Liver (tissue), 9 donors: Measurements from ENCODE around the gene DTNB. TPM values are rescaled to one million over a fixed set of nuclear protein-coding genes. Genes with fewer than 3 reads are reported as not detected.

Experiments
- DNase-seq: peaks from one replicate; pipeline ENCODE4 v3.0.0-alpha.2; 2017; ENCODE audit warnings: low spot score
- H3K27ac ChIP-seq, 2 donors: one replicate each; pipeline ENCODE4 v1.7.0; 2013; ENCODE audit warnings: inconsistent platforms in 2 of 2, low read length in 2 of 2, control low read depth in 1 of 2, low read depth in 1 of 2, mild to moderate bottlenecking in 1 of 2
- H3K27me3 ChIP-seq, 4 donors: one replicate each; pipeline versions ENCODE4 v1.6.1 to v1.7.0; 2013; ENCODE audit warnings: low read length in 3 of 4, inconsistent platforms in 1 of 4, mild to moderate bottlenecking in 1 of 4, moderate library complexity in 1 of 4; ENCODE audit not compliant: control insufficient read depth in 4 of 4, insufficient read depth in 4 of 4
- H3K36me3 ChIP-seq, 4 donors: one replicate each; pipeline versions ENCODE4 v1.6.1 to v1.7.0; 2013; ENCODE audit warnings: low read length in 3 of 4, mild to moderate bottlenecking in 3 of 4, low read depth in 1 of 4, moderate library complexity in 1 of 4; ENCODE audit not compliant: control insufficient read depth in 4 of 4, insufficient read depth in 3 of 4
- H3K4me1 ChIP-seq, 4 donors: one replicate each; pipeline versions ENCODE4 v1.6.1 to v1.7.0; 2013; ENCODE audit warnings: low read length in 3 of 4, mild to moderate bottlenecking in 3 of 4, moderate library complexity in 1 of 4; ENCODE audit not compliant: control insufficient read depth in 4 of 4, insufficient read depth in 4 of 4
- H3K4me3 ChIP-seq, 3 donors: one replicate each; pipeline versions ENCODE4 v1.6.1 to v1.7.0; 2013; ENCODE audit warnings: low read length in 3 of 3, control low read depth in 1 of 3, low read depth in 1 of 3, mild to moderate bottlenecking in 1 of 3
- H3K9ac ChIP-seq, 2 donors: one replicate each; pipeline ENCODE4 v1.7.0; 2013; ENCODE audit warnings: low read length in 2 of 2, mild to moderate bottlenecking in 2 of 2, moderate library complexity in 2 of 2, control low read depth in 1 of 2, low read depth in 1 of 2
- H3K9me3 ChIP-seq, 4 donors: one replicate each; pipeline versions ENCODE4 v1.6.1 to v1.7.0; 2013; ENCODE audit warnings: low read length in 3 of 4; ENCODE audit not compliant: control insufficient read depth in 4 of 4
- EGR1 ChIP-seq, 2 donors: IDR thresholded peaks; 2 replicates each; pipeline ENCODE4 v1.6.1; 2016 to 2018; ENCODE audit warnings: antibody characterized with exemption in 2 of 2, low read depth in 2 of 2
- FOXA1 ChIP-seq: IDR thresholded peaks from 2 replicates; pipeline ENCODE4 v1.6.1; 2016; ENCODE audit warnings: antibody characterized with exemption
- FOXA2 ChIP-seq: IDR thresholded peaks from 2 replicates; pipeline ENCODE4 v1.6.1; 2016; ENCODE audit warnings: antibody characterized with exemption
- GABPA ChIP-seq, 2 donors: IDR thresholded peaks in 1 of 2; conservative IDR thresholded peaks in 1 of 2; 2 replicates each; pipeline ENCODE4 v1.6.1; 2016; ENCODE audit warnings: antibody characterized with exemption in 2 of 2, mild to moderate bottlenecking in 1 of 2, moderate library complexity in 1 of 2
- HNF4A ChIP-seq, 2 donors: conservative IDR thresholded peaks; 2 replicates each; pipeline ENCODE4 v1.6.1; 2016; ENCODE audit warnings: antibody characterized with exemption in 2 of 2, mild to moderate bottlenecking in 2 of 2
- JUND ChIP-seq, 2 donors: IDR thresholded peaks; 2 replicates each; pipeline ENCODE4 v1.6.1; 2016; ENCODE audit warnings: antibody characterized with exemption in 2 of 2
- RAD21 ChIP-seq, 2 donors: IDR thresholded peaks; 2 replicates each; pipeline ENCODE4 v1.6.1; 2016; ENCODE audit warnings: antibody characterized with exemption in 2 of 2, mild to moderate bottlenecking in 2 of 2
- REST ChIP-seq: IDR thresholded peaks from 2 replicates; pipeline ENCODE4 v1.6.1; 2016; ENCODE audit warnings: antibody characterized with exemption, mild to moderate bottlenecking
- RXRA ChIP-seq, 2 donors: IDR thresholded peaks; 2 replicates each; pipeline ENCODE4 v1.6.1; 2017 to 2018; ENCODE audit warnings: antibody characterized with exemption in 2 of 2, mild to moderate bottlenecking in 1 of 2
- SP1 ChIP-seq: IDR thresholded peaks from 2 replicates; pipeline ENCODE4 v1.6.1; 2018; ENCODE audit warnings: antibody characterized with exemption, mild to moderate bottlenecking
- TAF1 ChIP-seq: conservative IDR thresholded peaks from 2 replicates; pipeline ENCODE4 v1.6.1; 2016; ENCODE audit warnings: antibody characterized with exemption, mild to moderate bottlenecking
- YY1 ChIP-seq: IDR thresholded peaks from 2 replicates; pipeline ENCODE4 v1.6.1; 2016; ENCODE audit warnings: antibody characterized with exemption, mild to moderate bottlenecking
- ZBTB33 ChIP-seq: IDR thresholded peaks from 2 replicates; pipeline ENCODE4 v1.6.1; 2016; ENCODE audit warnings: antibody characterized with exemption
- WGBS: extraction: QIAGEN DNeasy Blood & Tissue Kit; methylation state at CpG from one replicate; pipeline ENCODE4 v1.1.7; 2013; 5-methylcytosine and 5-hydroxymethylcytosine counted together
- polyA plus RNA-seq, 2 donors: library from polyadenylated mRNA; stranded (reverse) in 1 of 2; unstranded in 1 of 2; fragments of 200-250 nt in 1 of 2; fragments of >200 nt in 1 of 2; fragmentation: Nextera tagmentation in 1 of 2; extraction: Ambion mirVana in 1 of 2; gene quantifications; one replicate each; pipeline versions ENCODE4 v1.2.1 to v1.2.3, GENCODE V29; 2013 to 2015
- total RNA-seq, 2 donors: library from RNA; depleted of rRNA; stranded (reverse); fragments of >200 nt; gene quantifications; one replicate each; pipeline ENCODE4 v1.2.3, GENCODE V29; 2014
- TF ChIP-seq, protein P1 (sequence below): fragments of 150-350 bp; IDR thresholded peaks from 2 replicates; pipeline ENCODE4 v1.5.1; 2017; ENCODE audit warnings: improper control_type of control experiment, low read depth, low read length; ENCODE audit not compliant: missing input control
- TF ChIP-seq, protein P2 (sequence below): IDR thresholded peaks from 2 replicates; pipeline ENCODE4 v1.6.1; 2016; ENCODE audit warnings: antibody characterized with exemption
- TF ChIP-seq, protein P3 (sequence below): IDR thresholded peaks from 2 replicates; pipeline ENCODE4 v1.6.1; 2016; ENCODE audit warnings: antibody characterized with exemption
- donor health status: healthy.
- donor health status: healthy.
- donor health status: healthy.
- donor health status: healthy.
- donor health status: healthy.

The DTNB gene
- total and polyA plus RNA-seq, 4 donors, result 3.3 to 10.5 (median 6.4) TPM

- 89% methylated on average over 10 of the region's 10 CpGs for WGBS
- Histone ChIP-seq H3K27me3 (no peaks in the 10 kb centered on the region), H3K4me3 (no peak overlapping the region), H3K36me3 (no peaks in the 10 kb centered on the region), H3K4me1 (peaks cover 10 to 23% (median 14%) of the 10 kb centered on the region in 4 donors), H3K27ac (no peak overlapping the region), H3K9ac (no peak overlapping the region), H3K9me3 (no peaks in the 10 kb centered on the region)
- TF ChIP-seq JUND (IDR thresholded peaks at IDR 0.05) (no peak), FOXA1 (no peak), RXRA (IDR thresholded peaks at IDR 0.05) (no peak), GABPA (IDR thresholded peaks at IDR 0.05 in 1 of 2, conservative IDR thresholded peaks at IDR 0.05 in 1 of 2) (no peak), HNF4A (conservative IDR thresholded peaks at IDR 0.05) (no peak), SP1 (no peak), RAD21 (IDR thresholded peaks at IDR 0.05) (no peak), TAF1 (no peak), YY1 (no peak), FOXA2 (no peak)
- TF ChIP-seq, protein P1, sequence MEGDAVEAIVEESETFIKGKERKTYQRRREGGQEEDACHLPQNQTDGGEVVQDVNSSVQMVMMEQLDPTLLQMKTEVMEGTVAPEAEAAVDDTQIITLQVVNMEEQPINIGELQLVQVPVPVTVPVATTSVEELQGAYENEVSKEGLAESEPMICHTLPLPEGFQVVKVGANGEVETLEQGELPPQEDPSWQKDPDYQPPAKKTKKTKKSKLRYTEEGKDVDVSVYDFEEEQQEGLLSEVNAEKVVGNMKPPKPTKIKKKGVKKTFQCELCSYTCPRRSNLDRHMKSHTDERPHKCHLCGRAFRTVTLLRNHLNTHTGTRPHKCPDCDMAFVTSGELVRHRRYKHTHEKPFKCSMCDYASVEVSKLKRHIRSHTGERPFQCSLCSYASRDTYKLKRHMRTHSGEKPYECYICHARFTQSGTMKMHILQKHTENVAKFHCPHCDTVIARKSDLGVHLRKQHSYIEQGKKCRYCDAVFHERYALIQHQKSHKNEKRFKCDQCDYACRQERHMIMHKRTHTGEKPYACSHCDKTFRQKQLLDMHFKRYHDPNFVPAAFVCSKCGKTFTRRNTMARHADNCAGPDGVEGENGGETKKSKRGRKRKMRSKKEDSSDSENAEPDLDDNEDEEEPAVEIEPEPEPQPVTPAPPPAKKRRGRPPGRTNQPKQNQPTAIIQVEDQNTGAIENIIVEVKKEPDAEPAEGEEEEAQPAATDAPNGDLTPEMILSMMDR, result no peak
- TF ChIP-seq, protein P2, sequence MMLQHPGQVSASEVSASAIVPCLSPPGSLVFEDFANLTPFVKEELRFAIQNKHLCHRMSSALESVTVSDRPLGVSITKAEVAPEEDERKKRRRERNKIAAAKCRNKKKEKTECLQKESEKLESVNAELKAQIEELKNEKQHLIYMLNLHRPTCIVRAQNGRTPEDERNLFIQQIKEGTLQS, result no peak
- TF ChIP-seq, protein P3, sequence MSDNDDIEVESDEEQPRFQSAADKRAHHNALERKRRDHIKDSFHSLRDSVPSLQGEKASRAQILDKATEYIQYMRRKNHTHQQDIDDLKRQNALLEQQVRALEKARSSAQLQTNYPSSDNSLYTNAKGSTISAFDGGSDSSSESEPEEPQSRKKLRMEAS, result no peak
- no peak for DNase-seq
These were observed 336.1 kb downstream of the DTNB start for GRCh38 chr2:25337276-25337675.

DNA sequence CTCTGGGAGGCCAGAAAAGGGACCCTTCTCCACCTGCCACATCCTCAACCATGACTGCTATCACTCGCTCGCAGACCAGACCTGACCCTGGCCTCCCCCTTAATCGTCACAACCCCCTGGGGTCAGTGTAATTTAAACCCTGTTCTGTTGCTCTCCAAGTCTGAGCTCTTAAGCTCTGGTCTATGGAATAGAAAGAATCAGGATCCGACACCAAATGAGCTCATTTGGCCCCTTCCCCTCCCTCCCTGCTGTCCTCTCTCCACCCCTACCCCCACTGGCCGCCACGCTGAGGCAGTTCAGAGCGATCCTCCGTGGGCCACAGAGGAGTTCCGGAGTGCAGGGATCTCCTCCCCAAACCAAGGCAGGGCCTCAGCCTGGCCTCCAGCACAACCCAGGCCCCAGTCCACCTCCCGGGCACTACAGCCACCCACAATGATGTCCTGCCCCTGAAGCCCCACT is 337.0 kb downstream of the DTNB start:
- Histone ChIP-seq H3K9ac (no peak overlapping the region), H3K4me3 (no peak overlapping the region), H3K36me3 (no peaks in the 10 kb centered on the region), H3K4me1 (peaks cover 10 to 22% (median 14%) of the 10 kb centered on the region in 4 donors), H3K27me3 (no peaks in the 10 kb centered on the region), H3K27ac (no peak overlapping the region), H3K9me3 (no peaks in the 10 kb centered on the region)
- TF ChIP-seq RXRA (IDR thresholded peaks at IDR 0.05) (no peak), FOXA1 (no peak), SP1 (no peak), ZBTB33 (no peak), GABPA (IDR thresholded peaks at IDR 0.05 in 1 of 2, conservative IDR thresholded peaks at IDR 0.05 in 1 of 2) (no peak), JUND (IDR thresholded peaks at IDR 0.05) (no peak)
- no peak for DNase-seq
- WGBS, result 87% methylated on average over 10 of the region's 10 CpGs

GRCh38 chr2:25335971-25336370 is 337.4 kb downstream of the DTNB start:
- no peak overlapping the region for H3K27ac ChIP-seq
- 90% methylated on average over 6 of the region's 6 CpGs for WGBS
- no peaks in the 10 kb centered on the region for H3K36me3 ChIP-seq
- DNase-seq, result no peak
- no peak overlapping the region for H3K9ac ChIP-seq
- H3K4me3 ChIP-seq, result no peak overlapping the region
- no peak for TF ChIP-seq SP1
- no peak for TF ChIP-seq EGR1 (IDR thresholded peaks at IDR 0.05; ENCODE audit: low read depth in 2 of 2)
- TF ChIP-seq REST, result no peak
- TF ChIP-seq TAF1, result no peak
- TF ChIP-seq, protein P3, result no peak
- TF ChIP-seq YY1, result no peak
- no peak for TF ChIP-seq RXRA (IDR thresholded peaks at IDR 0.05)
- TF ChIP-seq, protein P2, result no peak
- no peak for TF ChIP-seq GABPA (IDR thresholded peaks at IDR 0.05 in 1 of 2, conservative IDR thresholded peaks at IDR 0.05 in 1 of 2)
- H3K4me1 ChIP-seq, result peaks cover 10 to 22% (median 14%) of the 10 kb centered on the region in 4 donors
- H3K9me3 ChIP-seq, result no peaks in the 10 kb centered on the region
- H3K27me3 ChIP-seq, result no peaks in the 10 kb centered on the region
